Activated CD4-positive, alpha-beta T cell treated with anti-CD3 and anti-CD28 coated beads, Interleukin-10, Interleukin-2, amounts not matched to agents 100 ng/mL and 50 ng/mL, durations not matched to agents 16 hours and 8 hours (primary cell): Measurements from ENCODE around the gene CPNE6.
A peak's percentile ranks its signal among the peaks of the same experiment; 100 is the strongest.

ENCODE experiments used
- DNase-seq: peaks from one replicate; pipeline ENCODE4 v3.0.0-alpha.2; 2020

CPNE6 gene

DNA sequence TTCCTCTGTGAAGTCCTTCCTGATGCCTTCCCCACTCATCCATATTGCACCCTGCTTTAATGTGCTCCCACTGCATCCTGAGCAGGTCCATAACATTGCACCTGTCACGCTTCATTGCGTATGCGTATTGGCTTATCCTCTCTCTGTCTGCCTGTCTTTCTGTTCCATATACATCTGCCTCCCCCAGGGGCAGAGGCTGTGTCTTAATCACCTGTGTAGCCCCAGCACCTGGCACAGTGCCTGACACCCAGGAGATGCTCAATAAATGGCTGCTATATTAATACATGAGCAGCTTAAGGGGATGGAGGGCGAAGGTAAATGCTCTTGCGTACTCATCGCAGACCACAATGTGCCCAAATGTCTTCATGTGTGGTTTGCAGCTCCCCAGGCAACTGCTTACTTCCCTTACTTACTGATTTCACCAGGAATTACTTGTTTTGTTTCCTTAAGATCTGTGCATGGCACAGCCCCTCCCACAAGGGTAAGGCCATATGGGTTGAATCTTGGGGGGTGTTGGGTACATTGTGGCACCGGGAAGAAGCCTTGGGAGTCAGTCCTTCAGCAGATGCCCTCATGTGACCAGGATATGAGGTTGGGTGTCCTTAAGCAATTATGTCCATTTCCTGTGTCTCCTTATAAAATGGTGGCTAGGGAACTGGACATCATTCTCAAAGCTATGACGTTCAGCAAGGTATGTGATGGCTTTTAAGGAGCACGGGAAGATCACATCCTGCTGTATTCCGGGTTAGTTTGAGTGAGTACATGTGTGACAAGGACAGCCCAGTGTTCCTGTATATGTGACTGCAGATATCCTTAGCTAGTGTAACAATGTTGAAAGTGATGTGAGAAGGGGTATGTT, 848 bp upstream of the CPNE6 start:
- no peak for DNase-seq

DNA sequence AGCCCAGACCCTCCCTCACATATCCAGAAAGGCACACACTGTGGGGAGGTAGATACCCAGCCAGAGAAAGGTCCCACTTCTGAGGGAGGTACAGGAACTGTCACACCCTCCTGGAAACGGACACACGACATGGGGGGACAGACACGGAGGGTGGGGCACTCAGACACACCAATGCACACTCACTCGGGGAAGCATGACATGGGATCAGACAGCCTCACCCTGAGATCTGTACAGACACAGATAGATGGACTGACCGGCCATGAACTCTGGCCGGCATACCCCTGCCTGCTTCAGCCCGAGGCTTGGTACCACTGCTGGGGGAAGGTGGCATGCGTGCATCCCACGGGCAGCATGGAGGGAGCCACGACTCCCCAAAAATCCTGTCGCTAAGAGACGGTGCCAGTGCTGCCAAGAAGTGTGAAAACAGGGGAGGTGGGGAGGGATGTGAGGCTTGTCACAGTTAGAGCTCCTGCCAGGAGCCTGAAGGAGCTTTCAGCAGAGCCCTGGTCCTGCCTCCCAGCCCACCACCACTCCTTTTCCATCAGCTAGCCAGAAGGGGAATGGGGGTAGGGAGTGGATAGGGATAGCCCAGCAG, 571 bp downstream of the CPNE6 start:
- DNase-seq, result no peak

- no peak for DNase-seq
Observed at GRCh38 chr14:24072436-24072835, 1.1 kb downstream of the CPNE6 start.

DNA sequence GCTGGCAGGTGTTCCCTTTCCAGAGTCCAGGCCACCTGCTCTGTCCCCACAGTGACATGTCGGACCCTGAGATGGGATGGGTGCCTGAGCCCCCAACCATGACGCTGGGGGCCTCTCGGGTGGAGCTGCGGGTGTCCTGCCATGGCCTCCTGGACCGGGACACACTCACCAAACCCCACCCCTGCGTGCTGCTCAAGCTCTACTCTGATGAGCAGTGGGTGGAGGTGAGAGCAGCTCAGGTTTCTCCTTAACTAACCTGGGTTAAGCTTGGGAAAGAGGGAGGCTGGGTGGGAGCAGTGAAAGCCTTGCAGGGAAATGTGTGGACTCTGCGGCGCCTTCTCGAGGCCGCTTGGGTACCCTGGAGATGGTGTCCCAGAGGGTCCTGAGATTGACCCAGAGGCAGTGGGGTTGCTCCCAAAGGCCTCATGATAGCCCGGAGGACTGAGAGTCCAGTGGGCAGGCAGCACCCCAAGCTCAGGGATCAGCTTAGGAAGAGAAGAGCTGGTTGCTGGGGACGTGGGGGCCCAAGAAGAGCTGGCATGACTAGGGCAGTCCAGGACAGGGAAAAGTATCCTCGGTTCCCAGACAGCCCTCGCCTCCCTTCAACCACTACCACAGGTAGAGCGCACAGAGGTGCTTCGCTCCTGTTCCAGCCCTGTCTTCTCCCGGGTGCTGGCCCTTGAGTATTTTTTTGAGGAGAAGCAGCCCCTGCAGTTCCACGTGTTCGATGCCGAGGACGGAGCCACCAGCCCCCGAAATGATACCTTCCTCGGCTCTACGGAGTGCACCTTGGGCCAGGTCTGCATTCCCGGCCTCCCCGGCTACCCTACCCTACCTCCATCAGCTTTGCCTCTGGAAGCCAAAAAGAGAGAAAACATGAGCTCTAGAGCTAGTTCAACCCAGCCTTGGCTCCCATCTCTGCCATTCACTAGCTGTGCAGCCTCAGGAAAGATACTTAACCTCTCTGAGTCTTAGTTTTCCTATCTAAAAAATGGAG, 1.8 kb downstream of the CPNE6 start:
- DNase-seq, result no peak

GRCh38 chr14:24074625-24075484, 3.5 kb downstream of the CPNE6 start:
- DNase-seq, result no peak

- no peak for DNase-seq
Observed at GRCh38 chr14:24075485-24076301, 4.3 kb downstream of the CPNE6 start.

GRCh38 chr14:24076302-24076601, 4.9 kb downstream of the CPNE6 start:
- DNase-seq, result no peak

DNA sequence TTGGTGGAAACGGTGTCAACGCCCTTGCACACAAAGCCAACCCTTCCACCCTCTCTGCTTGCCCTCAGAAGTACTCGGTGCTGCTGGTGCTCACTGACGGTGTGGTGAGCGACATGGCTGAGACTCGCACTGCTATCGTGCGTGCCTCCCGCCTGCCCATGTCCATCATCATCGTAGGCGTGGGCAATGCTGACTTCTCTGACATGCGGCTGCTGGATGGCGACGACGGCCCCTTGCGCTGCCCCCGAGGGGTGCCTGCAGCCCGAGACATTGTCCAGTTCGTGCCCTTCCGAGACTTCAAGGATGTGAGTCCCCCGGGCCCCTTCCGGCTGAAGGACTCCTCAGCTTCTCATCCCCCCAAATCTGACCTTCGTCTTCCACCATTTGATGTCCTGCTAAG, 5.7 kb downstream of the CPNE6 start:
- DNase-seq, result no peak

DNA sequence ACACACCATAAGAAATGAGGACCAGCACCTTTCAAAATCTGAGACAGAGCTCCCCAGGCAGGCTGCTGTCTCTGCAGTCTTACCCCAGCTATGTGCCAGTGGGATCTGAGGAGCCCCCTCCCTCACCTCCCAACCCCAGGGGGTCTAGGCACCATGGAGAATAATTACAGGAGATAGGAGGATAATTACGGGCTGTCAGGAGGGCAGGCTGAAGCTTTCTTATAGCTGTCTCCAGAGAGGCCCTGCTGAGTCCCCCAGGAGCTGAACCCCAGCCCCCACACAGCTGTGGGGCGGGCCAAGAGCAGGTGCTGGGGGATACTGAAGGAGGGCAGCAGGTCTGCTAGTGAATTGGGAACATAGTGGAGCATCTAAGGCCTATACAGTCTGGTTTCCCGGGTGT, 6.8 kb downstream of the CPNE6 start:
- no peak for DNase-seq

GRCh38 chr14:24079491-24080141, 8.3 kb downstream of the CPNE6 start:
- no peak for DNase-seq

DNA sequence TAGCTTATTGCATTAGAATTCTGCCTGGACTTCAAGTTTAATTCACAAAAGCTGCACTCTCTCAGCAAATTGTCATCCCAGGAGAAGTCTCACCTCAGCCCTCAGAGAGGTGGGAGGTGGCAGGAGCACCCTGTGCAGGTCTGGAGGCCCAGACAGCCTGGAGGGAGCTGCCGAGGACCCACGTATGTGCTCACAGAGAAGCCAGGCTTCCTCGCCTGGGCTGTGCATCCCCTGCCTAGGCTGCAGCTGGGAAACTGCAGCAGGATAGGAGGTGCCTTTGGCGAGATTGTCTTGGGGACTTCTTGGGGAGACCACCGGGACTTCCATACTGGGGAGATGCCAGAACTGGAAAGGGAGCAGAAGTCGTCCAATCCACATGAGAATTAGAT, 8.8 kb downstream of the CPNE6 start:
- DNase-seq, result no peak

DNA sequence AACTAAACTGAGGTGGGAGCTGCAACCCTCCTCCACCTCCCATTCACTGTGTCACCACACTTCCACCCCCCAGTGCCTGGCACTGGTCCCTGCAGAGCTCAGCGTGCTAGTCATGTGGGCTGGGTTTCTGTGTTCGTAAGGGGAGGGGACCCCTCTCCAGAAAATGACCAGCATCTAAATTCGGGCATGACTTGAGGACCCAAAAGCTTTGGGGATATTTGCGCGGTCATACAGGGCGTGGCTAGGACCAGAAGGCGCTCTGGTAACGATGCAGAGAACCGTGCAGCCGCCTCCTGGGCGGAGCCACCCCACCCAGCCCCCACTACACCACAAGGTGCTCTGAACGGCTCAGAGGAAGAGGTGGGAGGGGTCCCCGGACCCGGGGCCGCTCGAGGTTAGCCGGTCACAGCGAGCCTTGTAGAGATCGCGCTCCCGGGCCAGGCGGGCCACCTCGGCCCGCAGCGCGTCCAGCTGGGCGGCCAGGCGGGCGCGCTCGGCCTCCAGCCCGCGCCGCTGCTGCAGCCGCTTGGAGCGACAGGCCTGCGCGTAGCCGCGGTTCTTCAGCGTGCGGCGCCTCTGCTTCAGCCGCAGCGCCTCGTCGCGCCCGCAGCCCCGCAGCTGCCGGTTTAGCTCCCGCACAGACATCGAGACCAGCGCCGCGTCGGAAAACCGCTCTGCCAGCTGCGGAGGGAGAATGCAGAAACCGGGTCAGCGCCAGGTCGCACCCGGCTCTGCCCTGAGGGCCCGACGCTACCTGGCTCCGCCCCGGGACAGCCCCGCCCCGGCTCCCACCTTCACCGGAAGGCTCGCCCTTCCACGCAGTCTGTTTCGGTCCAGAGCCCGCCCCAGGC, 9.8 kb downstream of the CPNE6 start:
- peak; percentile 77 for DNase-seq

DNA sequence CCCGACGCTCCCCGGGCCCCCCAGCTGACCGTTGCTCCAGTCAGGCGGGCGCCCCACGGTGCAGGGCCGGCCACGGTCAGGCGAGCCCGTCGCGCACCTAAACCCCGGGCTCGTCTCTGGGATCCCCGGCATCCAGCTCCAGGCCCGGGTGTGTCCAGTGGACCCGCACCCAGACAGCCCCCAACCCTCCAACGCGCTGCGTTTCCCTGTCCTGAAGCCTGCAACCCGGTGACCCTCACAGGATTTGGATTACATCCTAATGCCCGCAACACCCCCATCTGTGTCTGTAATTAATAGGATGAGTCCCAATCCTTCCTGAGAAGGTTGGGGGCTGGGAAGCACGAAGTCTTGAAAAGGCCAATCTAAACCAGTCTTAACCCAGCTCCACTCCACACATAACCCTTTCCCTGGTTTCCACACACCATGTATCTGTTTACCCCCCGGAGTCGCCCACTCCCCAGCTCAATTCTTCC, 10.4 kb downstream of the CPNE6 start:
- DNase-seq, result no peak

DNA sequence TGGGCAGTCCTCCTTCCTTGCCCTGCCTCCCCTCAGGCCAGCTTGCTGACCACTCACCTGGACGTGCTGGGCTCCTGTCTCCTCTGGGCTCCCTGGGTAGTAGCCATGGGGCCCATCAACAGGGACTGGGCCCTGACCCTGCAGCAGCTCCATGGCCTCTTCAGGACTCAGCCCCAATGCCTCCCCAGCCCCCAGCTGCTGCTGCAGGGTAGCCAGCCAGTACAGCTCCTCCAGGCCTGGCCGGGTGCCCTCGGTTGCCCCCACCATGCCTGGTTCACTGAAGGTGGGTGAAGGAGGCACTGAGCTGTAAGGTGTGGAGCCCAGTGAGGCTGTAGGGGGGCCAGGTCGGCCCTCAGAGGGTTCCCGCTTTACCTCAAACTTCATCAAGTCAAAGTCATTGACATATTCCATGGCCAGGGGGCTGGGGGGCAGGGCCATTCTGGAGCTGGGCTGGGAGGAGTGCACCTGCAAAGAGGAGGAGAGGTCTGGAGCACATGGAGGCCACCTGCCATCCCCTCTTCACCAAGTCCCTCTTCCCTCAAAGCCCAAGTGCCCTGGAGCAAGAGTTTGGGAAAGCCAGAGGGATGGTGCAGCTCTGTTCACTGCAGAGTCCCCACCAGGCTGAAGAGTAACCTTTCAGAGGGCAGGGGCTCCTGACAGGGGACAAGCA, 11.2 kb downstream of the CPNE6 start:
- no peak for DNase-seq

- DNase-seq, result no peak
Observed at GRCh38 chr14:24083462-24083861, 12.1 kb downstream of the CPNE6 start.

DNA sequence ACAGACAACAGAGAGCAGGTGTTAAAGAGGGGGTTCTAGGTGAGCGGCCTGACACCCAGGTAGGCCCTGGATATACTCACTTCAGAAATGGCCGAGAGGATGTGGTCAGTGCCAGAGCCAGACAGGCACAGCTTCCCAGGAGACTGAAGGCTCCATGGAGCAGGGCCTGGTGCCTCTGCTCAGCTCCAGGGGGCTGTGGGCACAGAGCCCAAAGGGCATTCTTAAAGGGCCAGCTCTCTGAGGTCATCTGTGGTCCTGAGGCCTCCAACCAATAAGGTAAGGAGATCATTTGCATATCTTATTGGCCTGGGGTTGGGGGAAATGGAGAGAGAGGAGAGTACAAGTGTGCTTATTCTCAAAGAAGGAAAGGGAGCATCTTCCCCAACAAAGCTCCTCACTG, 13.1 kb downstream of the CPNE6 start:
- DNase-seq, result no peak

DNA sequence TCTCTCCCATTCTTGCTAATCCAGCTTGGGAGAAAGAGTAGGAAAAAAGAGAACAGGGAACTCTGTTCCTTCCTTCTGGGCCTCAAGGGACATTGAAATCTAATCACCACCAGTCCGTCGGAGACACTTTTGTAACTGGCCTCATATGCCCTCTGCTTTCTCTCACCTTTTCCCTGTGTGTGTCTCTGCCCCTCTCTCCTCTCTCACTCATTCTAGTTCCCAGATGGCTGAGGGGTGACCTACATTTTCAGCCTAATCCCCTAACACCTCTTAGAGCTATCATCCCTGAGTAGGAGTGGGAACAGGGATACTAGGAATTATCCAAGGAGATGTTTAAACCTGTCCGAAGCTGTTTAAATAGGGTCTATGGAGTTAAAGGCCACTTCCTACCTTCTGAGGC, 13.9 kb downstream of the CPNE6 start:
- no peak for DNase-seq

GRCh38 chr14:24086193-24086955, 15.0 kb downstream of the CPNE6 start:
- DNase-seq, result no peak

DNA sequence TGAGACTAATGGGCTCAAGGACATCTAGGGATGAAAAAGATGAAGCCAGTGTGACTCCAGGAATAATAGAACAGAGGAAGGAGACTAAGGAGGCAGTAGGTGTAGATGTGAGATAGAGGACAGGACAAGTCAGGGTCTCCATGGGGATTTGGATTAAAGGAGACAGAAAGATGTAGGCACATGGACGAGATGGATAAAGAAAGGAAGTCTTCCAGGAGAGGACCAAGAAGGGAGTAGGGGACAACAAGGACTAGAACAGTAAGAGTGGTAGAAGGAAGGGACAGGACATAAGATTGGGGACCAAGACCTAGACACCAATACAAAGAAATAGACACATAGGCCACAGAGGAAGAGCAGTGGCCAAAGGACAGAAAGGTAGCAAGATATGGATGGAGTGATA, 15.6 kb downstream of the CPNE6 start:
- DNase-seq, result no peak
